GM11168 (cell line): ENCODE data around the gene FHL3.

Source experiments
- in situ Hi-C: fragments of 300-500 bp; cut with MboI; formaldehyde crosslinking; loops from one replicate; pipeline ENCODE4 v1.12.0; 2022; ENCODE audit warnings: low sequenced_read_pairs; ENCODE audit not compliant: unreplicated experiment

The FHL3 gene

DNA sequence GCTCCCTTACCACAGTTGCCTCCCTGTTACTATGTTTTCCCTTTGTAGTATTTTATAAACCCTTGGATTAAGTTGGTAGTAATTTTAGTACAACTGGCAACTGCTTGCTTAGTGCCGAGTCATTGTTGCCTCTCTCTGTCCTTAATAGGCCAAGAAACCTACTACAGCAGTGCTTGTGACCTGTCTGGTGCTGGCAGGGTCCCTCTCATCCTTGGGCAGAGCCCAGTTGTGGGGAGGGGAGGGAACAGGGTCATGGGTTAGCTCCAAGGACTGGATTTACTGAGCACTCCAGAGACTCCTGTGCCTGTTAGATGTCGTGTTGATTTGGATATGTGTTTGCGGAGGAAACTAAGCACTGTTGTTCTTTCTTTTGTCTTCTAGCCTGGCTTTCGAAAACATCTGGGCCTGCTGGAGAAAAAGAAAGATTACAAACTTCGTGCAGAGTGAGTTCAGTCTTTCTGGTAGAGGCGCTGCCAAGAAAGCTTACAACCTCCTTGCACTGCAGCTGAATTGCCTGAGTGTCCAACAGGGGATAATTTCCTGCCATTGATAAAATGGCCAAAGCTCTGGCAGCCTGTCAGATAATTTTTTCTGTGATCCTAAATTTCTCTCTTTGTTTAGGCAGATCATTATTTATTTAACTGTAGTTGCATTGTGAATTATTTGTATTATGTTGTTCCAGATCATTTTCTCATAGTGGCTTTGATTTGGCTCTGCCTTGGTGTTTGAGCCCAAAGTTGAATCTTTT is 10.8 kb upstream of the FHL3 start:
- in situ Hi-C loops = loop anchor here (25.0 kb wide), 1 partner anchor 821 kb away; no protein-coding TSS in a partner anchor

DNA sequence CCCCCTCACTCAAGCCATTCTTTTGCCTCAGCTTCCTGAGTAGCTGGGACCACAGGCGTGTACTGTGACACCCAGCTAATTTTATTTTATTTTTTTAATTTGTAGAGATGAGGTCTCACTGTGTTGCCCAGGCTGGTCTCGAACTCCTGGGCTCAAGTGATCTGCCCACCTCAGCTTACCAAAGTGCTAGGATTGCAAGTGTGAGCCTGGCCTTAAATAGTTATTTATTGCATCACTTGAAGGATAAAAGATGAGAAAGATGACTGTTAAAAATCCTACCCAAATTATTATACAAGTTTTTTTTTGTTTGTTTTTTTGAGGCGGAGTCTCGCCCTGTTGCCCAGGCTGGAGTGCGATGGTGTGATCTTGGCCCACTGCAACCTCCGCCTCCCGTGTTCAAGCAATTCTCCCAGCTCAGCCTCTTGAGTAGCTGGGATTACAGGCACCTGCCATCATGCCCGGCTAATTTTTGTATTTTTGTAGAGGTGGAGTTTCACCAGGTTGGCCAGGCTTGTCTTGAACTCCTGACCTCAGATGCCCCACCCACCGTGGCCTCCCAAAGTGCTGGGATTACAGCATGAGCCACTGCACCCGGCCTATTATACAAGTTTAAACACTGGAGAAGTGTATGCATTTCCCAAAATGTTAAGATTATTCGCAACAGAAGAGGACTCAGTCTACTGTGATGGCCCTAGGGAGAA is 9.6 kb upstream of the FHL3 start:
- in situ Hi-C loops = loop anchor here (25.0 kb wide), 1 partner anchor 822 kb away; no protein-coding TSS in a partner anchor

DNA sequence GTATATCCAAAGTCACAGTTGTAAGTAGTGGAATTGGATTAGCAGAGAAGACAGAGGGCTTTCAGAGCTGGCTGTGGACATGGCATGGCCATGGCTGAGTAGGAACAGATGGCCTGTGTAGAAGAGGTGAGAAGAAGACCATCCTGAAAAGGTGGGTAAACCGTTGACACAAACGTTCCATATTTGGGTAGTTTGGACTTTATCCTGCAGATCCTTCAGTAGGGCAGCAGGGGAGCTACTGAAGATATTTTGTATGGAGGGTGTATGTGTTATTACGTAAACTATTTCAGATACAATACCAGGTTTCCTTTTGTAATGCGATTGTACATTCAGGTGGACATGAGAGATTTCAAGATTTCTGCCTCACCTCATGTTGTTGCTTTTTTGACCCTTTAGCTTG is 8.9 kb upstream of the FHL3 start:
- in situ Hi-C loops = loop anchor here (25.0 kb wide), 1 partner anchor 823 kb away; no protein-coding TSS in a partner anchor

DNA sequence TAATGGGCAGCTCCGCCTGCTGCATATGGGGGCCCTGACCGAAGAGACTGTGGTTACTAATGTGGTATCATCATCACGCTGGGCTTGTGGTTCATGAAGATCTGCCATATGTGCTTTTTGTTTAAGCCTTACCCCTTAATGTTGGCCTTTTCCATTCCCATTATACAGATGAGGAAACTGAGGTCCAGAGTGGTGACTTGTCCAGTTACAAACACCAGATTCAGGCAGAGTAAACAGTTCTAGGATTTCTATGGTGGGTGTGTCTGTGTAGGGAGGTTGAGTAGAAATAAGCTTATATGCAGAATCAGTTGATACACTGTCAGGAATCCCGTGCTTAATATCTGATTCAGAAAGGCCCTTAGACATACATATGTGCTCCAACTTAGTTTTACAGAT is 7.9 kb upstream of the FHL3 start:
- in situ Hi-C loops = loop anchor here (25.0 kb wide), 1 partner anchor 824 kb away; no protein-coding TSS in a partner anchor

DNA sequence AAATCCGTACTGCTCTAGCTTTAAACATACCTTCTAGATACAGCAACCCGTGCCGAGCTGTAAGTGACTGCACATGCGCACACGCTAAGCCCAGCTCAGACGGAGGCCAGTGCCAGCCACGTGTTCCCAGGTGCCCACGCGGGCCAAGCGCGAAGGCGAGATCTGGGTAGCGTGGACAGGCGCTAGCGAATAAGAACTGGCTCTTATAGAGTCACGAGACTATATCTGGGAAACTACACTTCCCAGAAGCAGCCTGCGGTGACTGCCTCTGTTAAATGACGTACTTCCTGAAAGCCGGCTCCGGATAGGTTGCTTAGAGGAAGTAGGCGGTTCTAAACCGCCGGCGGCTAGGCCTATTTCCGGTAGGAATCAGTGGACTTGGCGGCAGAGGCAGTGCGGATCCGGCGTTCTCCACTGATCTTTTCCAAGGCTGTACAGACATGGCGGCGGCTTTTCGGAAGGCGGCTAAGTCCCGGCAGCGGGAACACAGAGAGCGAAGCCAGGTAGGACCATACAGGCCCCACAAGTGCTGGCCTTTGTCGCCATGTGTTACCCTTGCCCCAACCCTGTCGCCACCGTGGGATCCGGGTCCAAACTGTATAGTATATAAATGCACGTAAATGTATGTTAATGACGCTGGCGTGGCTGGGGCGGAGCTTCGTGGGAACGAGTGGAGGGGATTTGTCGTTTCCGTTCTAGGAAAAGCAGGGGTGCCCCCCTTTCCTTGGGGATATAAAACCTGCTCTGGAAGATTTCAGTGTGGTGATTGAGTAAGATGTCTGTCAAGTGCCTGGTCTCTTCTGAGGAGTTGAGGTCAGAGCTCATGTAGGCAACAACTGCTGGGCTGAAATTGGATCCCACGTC is 7.3 kb upstream of the FHL3 start, which contains the start of gene UTP11:
TSS of gene UTP11 (plus strand) at position 372 of the 864 bp plus-strand sequence. CDS start at position 441, 69 bp downstream.
- in situ Hi-C loops = loop anchor here (25.0 kb wide), 1 partner anchor 825 kb away; no protein-coding TSS in a partner anchor

DNA sequence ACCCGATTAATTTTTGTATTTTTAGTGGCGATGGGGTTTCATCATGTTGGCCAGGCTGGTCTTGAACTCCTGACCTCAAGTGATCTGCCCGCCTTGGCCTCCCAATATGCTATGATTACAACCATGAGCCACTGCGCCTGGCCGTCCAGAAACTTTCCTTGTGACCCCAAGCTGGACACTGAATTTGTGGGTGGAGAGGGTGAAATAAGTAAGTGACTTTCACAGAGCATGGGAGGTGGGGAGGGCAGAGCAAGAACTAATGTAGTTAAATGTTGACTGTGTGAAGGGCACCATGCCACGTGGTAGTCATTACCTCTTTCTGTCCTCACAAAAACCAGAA is 4.5 kb upstream of the FHL3 start:
- in situ Hi-C loops = loop anchor here (25.0 kb wide), 1 partner anchor 827 kb away; no protein-coding TSS in a partner anchor

DNA sequence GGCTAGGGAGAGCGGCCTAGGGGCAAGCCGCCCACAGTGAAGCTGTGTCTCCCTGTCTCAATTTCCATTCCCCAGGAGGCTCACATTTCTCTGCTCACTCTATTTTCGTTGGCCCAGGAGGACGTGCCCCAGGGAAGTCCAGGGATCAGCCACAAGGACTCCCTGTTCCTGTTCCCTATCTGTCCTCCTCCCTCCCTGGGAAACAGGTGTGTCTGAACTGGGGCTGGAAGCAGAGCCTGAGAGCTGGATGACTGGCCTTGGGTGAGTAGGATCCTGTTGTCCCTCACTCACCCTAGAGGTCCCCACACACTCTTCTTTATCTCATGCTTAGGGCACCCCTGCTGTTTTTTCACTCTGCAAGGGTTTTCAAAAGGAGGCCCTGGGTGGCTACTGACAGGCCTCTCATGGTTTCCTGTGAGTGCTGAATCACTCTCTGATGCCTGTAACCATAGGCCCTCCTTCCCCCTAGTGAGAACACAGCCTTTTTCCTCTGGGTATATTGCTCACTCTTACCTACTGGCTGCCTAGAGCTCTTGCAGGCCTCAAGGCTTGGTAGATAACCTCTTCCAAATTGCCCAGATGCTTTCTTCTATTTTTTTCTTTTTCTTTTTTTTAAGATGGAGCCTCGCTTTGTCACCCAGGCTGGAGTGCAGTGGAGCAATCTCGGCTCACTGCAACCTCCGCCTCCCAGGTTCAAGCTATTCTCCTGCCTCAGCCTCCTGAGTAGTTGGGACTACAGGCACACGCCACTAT is 4.0 kb upstream of the FHL3 start:
- in situ Hi-C loops = loop anchor here (25.0 kb wide), 1 partner anchor 828 kb away; no protein-coding TSS in a partner anchor

DNA sequence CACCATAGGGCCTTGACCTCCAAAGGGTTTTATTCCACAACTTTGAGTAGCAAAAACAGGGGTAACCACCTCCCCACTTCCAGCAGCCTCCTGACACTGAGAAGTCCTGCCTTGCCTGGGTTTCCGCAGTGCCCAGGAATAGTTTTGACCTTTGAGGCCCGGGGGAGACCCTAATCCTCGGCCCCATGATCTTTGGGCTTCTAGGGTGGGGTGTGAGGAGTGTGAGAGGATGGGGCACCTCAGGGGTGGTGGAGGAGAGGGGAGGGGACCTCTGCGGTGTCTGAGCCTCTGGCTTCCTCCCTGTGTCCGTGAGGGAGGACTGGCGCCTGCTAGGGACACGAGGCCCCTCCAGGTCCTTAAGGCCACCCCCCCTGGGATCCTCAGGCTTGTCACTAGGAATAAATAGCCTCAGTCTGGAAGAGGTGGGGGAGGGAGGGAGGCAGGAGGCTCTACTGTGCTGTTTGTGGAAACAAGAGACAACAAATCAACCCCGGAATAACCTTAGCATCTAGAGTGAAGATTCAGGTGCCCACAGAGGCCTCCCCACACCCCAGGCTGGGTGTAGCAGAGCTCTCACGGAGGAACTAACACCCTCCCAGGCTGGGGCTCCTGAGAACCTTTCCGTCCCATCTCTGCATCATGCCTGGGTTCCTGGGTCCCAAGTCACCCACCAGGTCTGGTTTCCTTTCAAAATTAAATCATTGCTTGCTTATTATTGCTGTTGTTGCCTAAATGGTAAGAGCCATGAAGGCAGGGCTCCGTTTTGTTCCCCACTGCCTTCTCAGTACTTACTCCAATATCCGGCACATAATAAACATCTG is 904 bp upstream of the FHL3 start:
- in situ Hi-C loops = loop anchor here (25.0 kb wide), 1 partner anchor 831 kb away; no protein-coding TSS in a partner anchor

DNA sequence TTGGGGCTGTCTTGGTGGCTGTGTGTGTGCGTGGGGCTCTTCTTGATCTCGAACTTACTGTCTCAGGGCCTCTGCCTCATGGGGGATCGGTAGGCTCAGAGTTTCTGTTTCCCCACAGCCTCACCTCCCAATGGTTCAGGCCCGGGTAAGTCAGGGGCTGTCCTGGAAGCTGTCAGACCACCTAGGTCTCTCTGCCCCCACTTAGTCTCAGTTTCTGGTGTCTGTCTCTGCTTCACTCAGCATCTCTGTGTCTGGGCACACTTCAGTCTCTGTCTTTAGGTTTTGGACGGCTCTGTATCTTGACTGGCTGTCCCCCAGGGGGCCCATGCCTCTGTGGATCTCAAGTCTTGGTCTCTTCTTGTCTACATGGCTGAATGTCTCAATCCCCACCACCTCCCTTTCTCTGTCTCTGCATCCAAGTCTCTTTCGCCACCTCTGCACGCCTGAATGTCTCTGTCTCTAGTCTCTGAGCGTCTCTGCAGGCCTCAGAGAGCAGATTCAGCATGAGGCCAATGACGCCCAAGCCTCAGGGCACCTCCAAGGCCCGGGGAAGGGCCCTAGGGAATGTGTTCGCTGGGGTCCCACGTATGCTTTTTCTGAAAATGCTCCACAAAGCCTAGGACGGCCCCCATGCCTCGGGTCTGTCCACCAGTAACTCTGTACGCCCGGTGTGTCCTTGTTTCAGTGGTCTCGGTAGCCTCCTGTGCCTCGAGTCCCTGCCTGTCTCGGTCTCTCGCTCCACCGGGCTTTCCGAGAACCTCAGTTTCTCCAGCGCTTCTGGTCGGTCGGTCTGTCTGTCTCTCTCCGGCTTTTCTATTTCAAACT is 818 bp downstream of the FHL3 start:
- in situ Hi-C loops = loop anchor here (25.0 kb wide), 1 partner anchor 833 kb away; no protein-coding TSS in a partner anchor

DNA sequence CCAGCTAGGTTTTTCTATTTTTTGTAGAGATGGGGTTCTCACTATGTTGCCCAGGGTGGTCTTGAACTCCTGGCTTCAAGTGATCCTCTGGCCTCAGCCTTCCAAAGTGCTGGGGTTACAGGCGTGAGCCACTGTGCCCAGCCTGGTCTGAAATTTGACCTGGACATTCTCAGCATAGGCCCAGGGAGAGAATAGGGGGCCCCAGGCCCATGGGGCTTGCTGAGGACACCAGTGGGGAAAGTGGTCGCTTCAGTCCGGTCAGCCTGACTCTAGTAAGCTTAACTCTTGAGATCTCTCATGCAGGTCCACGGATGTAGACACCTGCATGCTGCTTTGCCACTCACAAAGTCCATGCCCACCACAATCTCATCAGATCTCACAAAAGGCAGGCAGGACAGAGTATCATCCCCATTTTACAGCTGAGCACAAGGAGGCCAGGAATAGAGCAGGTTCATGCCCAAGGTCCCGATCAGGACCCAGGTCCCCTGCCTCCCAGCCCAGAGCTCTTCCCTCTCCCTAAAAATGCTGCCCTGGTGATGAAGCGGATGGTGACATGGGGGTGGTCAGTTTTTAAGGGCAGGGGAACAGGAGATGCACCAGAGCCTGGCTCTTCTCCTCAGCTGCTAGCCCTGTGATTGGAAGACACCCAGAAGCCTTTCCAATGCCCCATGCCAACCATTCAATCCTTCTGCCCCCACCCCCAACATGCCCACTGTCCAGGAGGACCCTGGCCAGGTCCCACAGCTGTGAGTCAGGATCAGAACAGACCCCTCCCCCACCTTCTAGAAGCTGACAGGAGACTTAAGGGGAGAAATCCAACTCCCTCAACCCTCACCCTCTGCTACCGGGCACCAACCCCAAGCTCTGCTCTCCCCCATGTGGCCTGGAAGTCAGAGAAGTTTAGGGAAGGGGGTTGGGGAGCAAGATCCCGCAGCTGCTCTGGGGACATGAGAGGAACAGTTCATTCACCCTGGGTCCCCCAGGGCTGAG is 1.8 kb downstream of the FHL3 start:
- in situ Hi-C loops = loop anchor here (25.0 kb wide), 1 partner anchor 834 kb away; no protein-coding TSS in a partner anchor

DNA sequence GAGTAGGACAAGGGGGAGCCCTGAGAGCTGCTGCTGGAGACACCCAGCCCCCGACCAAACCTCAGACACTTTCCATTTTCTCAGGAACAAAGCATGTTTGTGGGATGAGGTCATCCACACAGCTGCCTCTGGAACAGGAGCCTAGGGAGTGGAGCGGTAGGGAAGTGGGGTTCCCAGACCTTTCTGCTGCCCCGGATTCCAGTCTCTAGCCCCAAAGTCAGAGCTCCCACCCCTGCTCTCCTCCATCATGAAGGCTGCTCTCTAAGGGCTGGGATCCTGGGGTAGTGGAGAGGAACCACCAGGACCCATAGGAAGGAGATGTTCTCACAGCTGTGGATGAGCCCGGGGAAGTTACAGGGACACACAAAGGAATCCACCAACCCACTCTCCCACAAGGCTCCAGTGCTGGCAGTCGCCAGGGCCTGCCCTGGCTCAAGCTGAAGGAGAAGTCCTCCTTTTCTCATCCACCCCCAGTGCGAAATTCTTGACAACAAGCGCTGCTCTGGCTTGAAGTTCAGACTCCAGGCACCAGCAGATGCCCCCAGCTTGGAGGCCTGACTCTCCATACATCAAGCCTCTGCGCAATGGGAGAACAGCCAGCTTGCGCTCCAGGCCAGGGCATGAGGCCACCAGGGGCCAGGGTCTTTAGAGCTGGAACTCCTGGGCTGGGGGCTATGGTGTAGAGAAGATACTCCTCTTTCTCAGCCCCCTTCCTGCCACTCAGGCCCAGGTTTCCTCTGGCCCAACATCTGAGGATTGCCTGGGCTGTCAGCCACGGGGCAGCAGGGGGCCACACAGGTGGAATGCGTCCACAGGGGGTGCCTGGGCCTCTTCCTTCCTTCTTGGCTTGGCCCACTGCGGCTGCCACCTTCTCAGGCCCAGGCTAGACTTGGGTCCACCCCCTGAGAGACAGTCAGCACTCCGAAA is 4.5 kb downstream of the FHL3 start:
- in situ Hi-C loops = loop anchor here (25.0 kb wide), 1 partner anchor 837 kb away; no protein-coding TSS in a partner anchor

DNA sequence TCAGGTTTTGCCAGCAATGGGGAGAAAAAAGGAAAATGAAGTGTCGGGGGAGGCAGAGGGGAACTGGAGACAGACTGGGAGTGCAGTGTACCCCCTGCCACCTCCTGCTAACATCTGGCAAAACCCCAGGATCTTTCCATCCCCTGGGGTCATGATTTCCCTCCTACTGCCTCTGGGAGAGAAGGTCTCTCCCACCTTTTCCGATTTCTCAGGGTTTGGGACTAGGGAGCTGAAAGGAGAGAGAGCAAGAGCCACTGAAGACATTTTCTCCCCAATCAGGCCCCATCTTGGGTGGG is 5.1 kb downstream of the FHL3 start:
- in situ Hi-C loops = loop anchor here (25.0 kb wide), 1 partner anchor 837 kb away; no protein-coding TSS in a partner anchor

DNA sequence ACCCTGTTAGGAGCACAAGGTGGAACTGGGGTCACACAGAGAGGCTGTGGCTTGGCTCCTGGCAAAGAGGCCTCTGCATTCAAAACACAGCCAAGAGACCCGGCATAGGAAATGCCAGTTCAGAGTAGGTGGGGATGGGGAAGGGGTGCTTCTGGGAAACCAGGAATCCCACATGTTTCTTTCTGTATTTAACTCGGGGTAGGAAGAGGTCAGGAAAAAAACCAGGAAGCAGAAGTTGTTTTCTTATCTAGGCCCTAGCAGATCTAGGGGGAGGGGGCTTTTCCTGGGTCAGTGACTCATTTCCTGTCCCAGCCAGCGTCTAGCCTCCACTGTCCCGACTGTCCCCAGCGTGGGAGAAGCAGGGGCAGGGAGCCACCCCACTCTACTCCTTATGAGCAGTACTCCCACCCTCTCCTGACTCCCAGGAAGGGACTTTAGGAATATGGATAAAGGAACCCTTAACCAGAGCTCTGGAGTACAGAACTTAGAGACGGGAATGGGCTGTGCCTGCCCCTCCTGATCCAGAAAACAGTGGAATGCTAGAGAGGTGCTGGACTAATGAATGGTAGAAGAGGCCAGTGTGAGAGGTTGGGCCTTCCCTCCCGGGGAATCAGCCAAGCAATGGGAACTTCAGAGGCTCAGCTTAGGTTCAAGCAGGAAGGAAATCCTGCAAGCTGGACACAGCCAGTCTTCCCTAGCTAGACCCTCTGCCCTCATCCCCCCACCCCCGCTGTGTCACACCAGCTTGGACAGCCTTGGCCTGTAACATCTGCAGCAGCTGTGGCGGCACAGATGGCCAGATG is 5.7 kb downstream of the FHL3 start:
- in situ Hi-C loops = loop anchor here (25.0 kb wide), 1 partner anchor 838 kb away; no protein-coding TSS in a partner anchor

DNA sequence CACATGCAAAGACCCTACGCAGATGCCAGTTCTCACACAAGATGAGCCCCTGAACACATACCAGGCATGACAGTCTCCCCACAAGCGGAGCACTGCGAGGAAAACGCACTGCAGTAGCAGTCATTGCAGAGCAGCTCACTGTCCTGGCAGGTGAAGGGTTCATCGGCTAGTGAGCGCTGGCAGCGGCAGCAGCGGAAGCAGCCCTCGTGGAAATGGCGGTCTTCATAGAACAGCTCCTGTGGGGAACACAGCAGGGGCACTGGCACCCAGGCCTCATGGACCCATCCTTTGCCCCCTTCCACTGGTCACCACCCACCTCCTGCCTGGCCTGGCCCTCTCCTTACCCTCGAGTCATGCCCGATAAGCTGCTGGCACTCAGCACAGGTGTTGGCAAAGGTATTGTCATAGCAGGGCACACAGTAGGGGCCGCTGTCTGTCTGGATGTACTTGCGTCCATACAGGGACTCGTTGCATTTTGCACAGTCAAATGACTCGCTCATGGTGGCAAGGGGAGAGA is 6.3 kb downstream of the FHL3 start:
- in situ Hi-C loops = no loop called here
